GM12878 (cell line): ENCODE data around the gene SORBS2. TPM values are rescaled to one million over a fixed set of nuclear protein-coding genes. Genes with fewer than 3 reads are reported as not detected.

Experiments
- ATAC-seq: fragments of 200-7000 bp; cut with Tn5 transposase; 3 replicates; pipeline ENCODE4 v1.9.1; 2020; ENCODE audit warnings: mild to moderate bottlenecking, moderate library complexity
- BruUV-seq: library from RNA; stranded (reverse); fragments of 400-500 nt; replicated peaks from 2 replicates; lab custom pipeline; 2021; lab: Mats Ljungman, UMichigan
- CTCF ChIA-PET: fragments of 300-600 bp; sonication (Branson Sonifier 250); formaldehyde crosslinking; extraction: SDS; loops from one replicate; lab custom pipeline; 2021; ENCODE audit warnings: inconsistent platforms; lab: Yijun Ruan, JAX
- POLR2A ChIA-PET: fragments of 350-600 bp; formaldehyde crosslinking; extraction: SDS; loops from one replicate; lab custom pipeline; 2021; ENCODE audit warnings: inconsistent platforms; lab: Charles Lee
- RAD21 ChIA-PET: fragments of 300-600 bp; sonication (Branson Sonifier 250); formaldehyde crosslinking; loops from one replicate; lab custom pipeline; 2023; ENCODE audit warnings: antibody characterized with exemption; ENCODE audit not compliant: unreplicated experiment; lab: Charles Lee
- SMC1A ChIA-PET: fragments of 300-600 bp; sonication (Branson Sonifier 250); formaldehyde crosslinking; loops from one replicate; lab custom pipeline; 2023; ENCODE audit not compliant: unreplicated experiment, uncharacterized antibody; lab: Charles Lee
- DNase-seq: peaks from one replicate; pipeline ENCODE4 v3.0.0-alpha.2; 2011; ENCODE audit warnings: low read depth, low spot score
- FAIRE-seq: peaks from 3 replicates; lab custom pipeline; 2011; peaks lifted over from hg19 to GRCh38; lab: Jason Lieb, UNC
- H2AFZ ChIP-seq: 2 replicates; pipeline ENCODE4 v1.6.0; 2011; ENCODE audit warnings: low read depth, low read length, control low read depth; ENCODE audit not compliant: control insufficient read depth
- H3K27ac ChIP-seq: 2 replicates; pipeline ENCODE4 v1.5.1; 2011; ENCODE audit warnings: control low read depth; ENCODE audit not compliant: control insufficient read depth, insufficient read depth
- H3K27me3 ChIP-seq, 2 experiments: replicated peaks in 1 of 2; 2 replicates each; pipeline versions ENCODE4 v1.6.0 to v1.6.1; 2011; ENCODE audit warnings: low read length in 1 of 2; ENCODE audit not compliant: control insufficient read depth in 2 of 2, insufficient read depth in 2 of 2
- H3K36me3 ChIP-seq, 2 experiments: 2 replicates each; pipeline ENCODE4 v1.5.1; 2011; ENCODE audit warnings: low read length in 1 of 2; ENCODE audit not compliant: control insufficient read depth in 2 of 2, insufficient read depth in 2 of 2
- H3K4me1 ChIP-seq: 2 replicates; pipeline ENCODE4 v1.6.1; 2011; ENCODE audit warnings: mild to moderate bottlenecking, low read length, moderate library complexity, mixed read lengths; ENCODE audit not compliant: control insufficient read depth, insufficient read depth
- H3K4me2 ChIP-seq: 2 replicates; pipeline ENCODE4 v1.6.0; 2011; ENCODE audit warnings: control low read depth; ENCODE audit not compliant: control insufficient read depth, insufficient read depth
- H3K4me3 ChIP-seq: fragments of 200-600 bp; sonication (generic); 2 replicates; pipeline ENCODE4 v1.5.1; 2016
- H3K79me2 ChIP-seq: 2 replicates; pipeline ENCODE4 v1.6.0; 2011; ENCODE audit warnings: low read length; ENCODE audit not compliant: control insufficient read depth, insufficient read depth
- H3K9ac ChIP-seq: 2 replicates; pipeline ENCODE4 v1.8.0; 2011; ENCODE audit warnings: low read length, control low read depth, mixed read lengths; ENCODE audit not compliant: control insufficient read depth, insufficient read depth
- H3K9me3 ChIP-seq: replicated peaks from 3 replicates; pipeline ENCODE4 v1.5.1; 2011; ENCODE audit warnings: mild to moderate bottlenecking, low read length; ENCODE audit not compliant: control insufficient read depth, insufficient read depth
- H4K20me1 ChIP-seq: 2 replicates; pipeline ENCODE4 v1.6.0; 2011; ENCODE audit not compliant: control insufficient read depth, insufficient read depth
- CREB1 ChIP-seq: IDR thresholded peaks from 2 replicates; pipeline ENCODE4 v1.6.1; 2012; ENCODE audit warnings: low read depth, mild to moderate bottlenecking, inconsistent platforms
- HCFC1 ChIP-seq: fragments of 150-350 bp; IDR thresholded peaks from 2 replicates; pipeline ENCODE4 v1.6.1; 2014; ENCODE audit warnings: low read length
- POLR2AphosphoS2 ChIP-seq: IDR thresholded peaks from 2 replicates; pipeline ENCODE4 v1.6.1; 2011; ENCODE audit warnings: low read depth, mild to moderate bottlenecking, low read length, improper control_type of control experiment, moderate library complexity
- YY1 ChIP-seq: IDR thresholded peaks from 2 replicates; pipeline ENCODE4 v1.6.1; 2011; ENCODE audit warnings: low read depth, mild to moderate bottlenecking, low read length
- ZNF207 ChIP-seq: fragments of 450-650 bp; IDR thresholded peaks from 2 replicates; pipeline ENCODE4 v1.6.1; 2014; ENCODE audit warnings: antibody characterized with exemption, mild to moderate bottlenecking, borderline replicate concordance
- WGBS: methylation state at CpG from one replicate; pipeline ENCODE4 v1.1.6; 2016; ENCODE audit warnings: low lambda C conversion rate; ENCODE audit not compliant: insufficient replicate concordance, insufficient coverage; ENCODE audit errors: missing lambda C conversion rate; 5-methylcytosine and 5-hydroxymethylcytosine counted together
- in situ Hi-C: fragments of 300-500 bp; cut with MboI; formaldehyde crosslinking; loops from 9 replicates; pipeline ENCODE4 v1.14.3; 2018; ENCODE audit warnings: mixed read lengths
- intact Hi-C: fragments of 100-400 bp; cut with micrococcal nuclease; formaldehyde crosslinking; loops from one replicate; pipeline ENCODE4 v1.14.2; 2022; ENCODE audit not compliant: unreplicated experiment
- polyA plus RNA-seq, 11 experiments: library from polyadenylated mRNA; depleted of rRNA in 4 of 11; unstranded in 6 of 11; stranded (reverse) in 5 of 11; fragments of >200 nt; fragmentation: Nextera tagmentation in 4 of 11; fragmentation: Illumina TruSeq in 1 of 11; extraction: Ambion mirVana in 4 of 11; extraction: Trizol in 1 of 11; gene quantifications; 1 replicate in 1 of 11; 2 replicates in 10 of 11; pipeline versions ENCODE4 v1.2.1 to v1.2.3, GENCODE V29; 2011 to 2016; ENCODE audit warnings: inconsistent platforms in 2 of 11, missing spikeins in 2 of 11, low read depth in 1 of 11
- total RNA-seq, 4 experiments: library from RNA; depleted of rRNA in 3 of 4; stranded (reverse); fragments of >200 nt in 3 of 4; fragmentation: Illumina TruSeq in 1 of 4; extraction: Trizol in 1 of 4; gene quantifications; 2 replicates each; pipeline versions ENCODE4 v1.2.1 to v1.2.3, GENCODE V29; 2013 to 2021
- TF ChIP-seq, protein P1 (sequence below): fragments of 450-650 bp; IDR thresholded peaks from 2 replicates; pipeline ENCODE4 v1.6.1; 2016; ENCODE audit warnings: mild to moderate bottlenecking
- TF ChIP-seq, protein P2 (sequence below): fragments of 450-650 bp; IDR thresholded peaks from 2 replicates; pipeline ENCODE4 v1.6.1; 2017; ENCODE audit warnings: mild to moderate bottlenecking, low read depth, inconsistent platforms; ENCODE audit not compliant: poor library complexity, severe bottlenecking
- TF ChIP-seq, protein P3 (sequence below): IDR thresholded peaks from 2 replicates; pipeline ENCODE4 v1.6.1; 2012; ENCODE audit warnings: mild to moderate bottlenecking, low read depth, low read length

The SORBS2 gene
- total and polyA plus RNA-seq, 10 of the 15 experiments (the other 5 are each of a cell fraction or from before 2014, with no cell fraction given): 0.06 to 3.0 (median 0.79) TPM

DNA sequence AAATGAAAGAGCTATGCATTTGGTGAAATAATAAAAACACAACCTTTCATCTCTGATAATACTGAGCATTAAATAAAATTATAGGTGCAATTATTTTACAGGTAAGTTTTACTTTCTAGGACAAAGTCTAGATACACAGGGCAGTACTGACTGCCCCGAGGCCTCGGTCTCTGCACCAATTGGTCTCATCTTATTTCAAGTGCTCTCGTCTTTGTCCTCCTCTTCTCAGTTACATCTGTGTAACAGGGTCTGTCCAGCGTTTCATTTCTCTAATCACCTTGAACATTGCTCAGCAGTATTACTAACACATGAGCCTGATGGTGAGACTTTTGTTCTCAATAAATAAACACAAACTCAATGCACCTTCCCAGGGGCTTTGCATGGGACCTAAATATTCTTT is 44.5 kb downstream of the SORBS2 start:
- no peak for DNase-seq
- H2AFZ ChIP-seq: no peak overlapping the region
- intact Hi-C loops (no loop called here), in situ Hi-C loops (no loop called here)
- 57% methylated on average over 4 of the region's 4 CpGs for WGBS
- no peaks in the 10 kb centered on the region for H4K20me1 ChIP-seq
- ChIA-PET SMC1A (no interaction called here), RAD21 (no interaction called here), POLR2A (no interaction called here), CTCF (no interaction called here)
- TF ChIP-seq POLR2AphosphoS2: no peak
- no peak for TF ChIP-seq YY1
- TF ChIP-seq, protein P1, sequence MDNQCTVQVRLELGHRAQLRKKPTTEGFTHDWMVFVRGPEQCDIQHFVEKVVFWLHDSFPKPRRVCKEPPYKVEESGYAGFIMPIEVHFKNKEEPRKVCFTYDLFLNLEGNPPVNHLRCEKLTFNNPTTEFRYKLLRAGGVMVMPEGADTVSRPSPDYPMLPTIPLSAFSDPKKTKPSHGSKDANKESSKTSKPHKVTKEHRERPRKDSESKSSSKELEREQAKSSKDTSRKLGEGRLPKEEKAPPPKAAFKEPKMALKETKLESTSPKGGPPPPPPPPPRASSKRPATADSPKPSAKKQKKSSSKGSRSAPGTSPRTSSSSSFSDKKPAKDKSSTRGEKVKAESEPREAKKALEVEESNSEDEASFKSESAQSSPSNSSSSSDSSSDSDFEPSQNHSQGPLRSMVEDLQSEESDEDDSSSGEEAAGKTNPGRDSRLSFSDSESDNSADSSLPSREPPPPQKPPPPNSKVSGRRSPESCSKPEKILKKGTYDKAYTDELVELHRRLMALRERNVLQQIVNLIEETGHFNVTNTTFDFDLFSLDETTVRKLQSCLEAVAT: no peak
- no peaks in the 10 kb centered on the region for H3K27me3 ChIP-seq
- no peak overlapping the region for H3K9ac ChIP-seq
- no peak overlapping the region for H3K27ac ChIP-seq
- no peaks in the 10 kb centered on the region; the same call in 1 of the 2 replicates for H3K4me1 ChIP-seq
- no peaks in the 10 kb centered on the region; the same call in 2 of the 3 replicates for H3K9me3 ChIP-seq
- FAIRE-seq: no peak
- ATAC-seq: no peak
- H3K79me2 ChIP-seq: no peaks in the 10 kb centered on the region
- H3K36me3 ChIP-seq: no peaks in the 10 kb centered on the region
- no TSS peak for BruUV-seq
- no peak overlapping the region for H3K4me2 ChIP-seq
- no peak overlapping the region for H3K4me3 ChIP-seq

DNA sequence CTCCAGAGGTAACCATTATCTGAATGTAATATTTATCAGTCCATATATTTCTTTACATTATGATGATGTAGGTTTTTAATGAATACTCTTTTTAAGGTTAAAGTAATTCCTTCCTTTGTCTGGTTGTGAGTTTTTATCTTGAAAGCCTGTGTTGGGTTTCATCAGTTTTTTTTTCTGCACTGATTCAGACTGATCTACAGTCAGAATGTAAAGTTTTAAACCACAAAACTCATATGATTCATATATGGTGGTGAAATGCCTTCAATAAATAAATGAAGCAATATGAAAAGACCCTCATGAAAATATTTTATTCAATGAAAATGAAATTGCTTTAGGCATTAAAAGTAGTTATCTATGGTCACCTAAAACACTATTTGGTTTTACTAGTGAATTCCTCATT is 47.1 kb downstream of the SORBS2 start:
- H4K20me1 ChIP-seq: no peaks in the 10 kb centered on the region
- ChIA-PET CTCF (no interaction called here), POLR2A (no interaction called here), SMC1A (interaction anchor here (0.7 kb wide), 1 partner anchor 75 kb away, joined by 3 read pairs; no protein-coding TSS in a partner anchor), RAD21 (no interaction called here)
- no peak overlapping the region for H3K9ac ChIP-seq
- H3K27me3 ChIP-seq: no peaks in the 10 kb centered on the region
- FAIRE-seq (no peak), DNase-seq (no peak), ATAC-seq (no peak)
- H3K27ac ChIP-seq: no peak overlapping the region
- no peaks in the 10 kb centered on the region for H3K36me3 ChIP-seq
- H3K4me1 ChIP-seq: no peaks in the 10 kb centered on the region
- BruUV-seq: no TSS peak
- H2AFZ ChIP-seq: no peak overlapping the region
- in situ Hi-C loops: no loop called here
- H3K79me2 ChIP-seq: no peaks in the 10 kb centered on the region
- H3K4me2 ChIP-seq: no peak overlapping the region
- H3K9me3 ChIP-seq: no peaks in the 10 kb centered on the region; the same call in 2 of the 3 replicates
- H3K4me3 ChIP-seq: no peak overlapping the region
- intact Hi-C loops: no loop called here
- no peak for TF ChIP-seq ZNF207
- TF ChIP-seq, protein P2, sequence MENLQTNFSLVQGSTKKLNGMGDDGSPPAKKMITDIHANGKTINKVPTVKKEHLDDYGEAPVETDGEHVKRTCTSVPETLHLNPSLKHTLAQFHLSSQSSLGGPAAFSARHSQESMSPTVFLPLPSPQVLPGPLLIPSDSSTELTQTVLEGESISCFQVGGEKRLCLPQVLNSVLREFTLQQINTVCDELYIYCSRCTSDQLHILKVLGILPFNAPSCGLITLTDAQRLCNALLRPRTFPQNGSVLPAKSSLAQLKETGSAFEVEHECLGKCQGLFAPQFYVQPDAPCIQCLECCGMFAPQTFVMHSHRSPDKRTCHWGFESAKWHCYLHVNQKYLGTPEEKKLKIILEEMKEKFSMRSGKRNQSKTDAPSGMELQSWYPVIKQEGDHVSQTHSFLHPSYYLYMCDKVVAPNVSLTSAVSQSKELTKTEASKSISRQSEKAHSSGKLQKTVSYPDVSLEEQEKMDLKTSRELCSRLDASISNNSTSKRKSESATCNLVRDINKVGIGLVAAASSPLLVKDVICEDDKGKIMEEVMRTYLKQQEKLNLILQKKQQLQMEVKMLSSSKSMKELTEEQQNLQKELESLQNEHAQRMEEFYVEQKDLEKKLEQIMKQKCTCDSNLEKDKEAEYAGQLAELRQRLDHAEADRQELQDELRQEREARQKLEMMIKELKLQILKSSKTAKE: no peak
- TF ChIP-seq CREB1: no peak
- TF ChIP-seq, protein P3, sequence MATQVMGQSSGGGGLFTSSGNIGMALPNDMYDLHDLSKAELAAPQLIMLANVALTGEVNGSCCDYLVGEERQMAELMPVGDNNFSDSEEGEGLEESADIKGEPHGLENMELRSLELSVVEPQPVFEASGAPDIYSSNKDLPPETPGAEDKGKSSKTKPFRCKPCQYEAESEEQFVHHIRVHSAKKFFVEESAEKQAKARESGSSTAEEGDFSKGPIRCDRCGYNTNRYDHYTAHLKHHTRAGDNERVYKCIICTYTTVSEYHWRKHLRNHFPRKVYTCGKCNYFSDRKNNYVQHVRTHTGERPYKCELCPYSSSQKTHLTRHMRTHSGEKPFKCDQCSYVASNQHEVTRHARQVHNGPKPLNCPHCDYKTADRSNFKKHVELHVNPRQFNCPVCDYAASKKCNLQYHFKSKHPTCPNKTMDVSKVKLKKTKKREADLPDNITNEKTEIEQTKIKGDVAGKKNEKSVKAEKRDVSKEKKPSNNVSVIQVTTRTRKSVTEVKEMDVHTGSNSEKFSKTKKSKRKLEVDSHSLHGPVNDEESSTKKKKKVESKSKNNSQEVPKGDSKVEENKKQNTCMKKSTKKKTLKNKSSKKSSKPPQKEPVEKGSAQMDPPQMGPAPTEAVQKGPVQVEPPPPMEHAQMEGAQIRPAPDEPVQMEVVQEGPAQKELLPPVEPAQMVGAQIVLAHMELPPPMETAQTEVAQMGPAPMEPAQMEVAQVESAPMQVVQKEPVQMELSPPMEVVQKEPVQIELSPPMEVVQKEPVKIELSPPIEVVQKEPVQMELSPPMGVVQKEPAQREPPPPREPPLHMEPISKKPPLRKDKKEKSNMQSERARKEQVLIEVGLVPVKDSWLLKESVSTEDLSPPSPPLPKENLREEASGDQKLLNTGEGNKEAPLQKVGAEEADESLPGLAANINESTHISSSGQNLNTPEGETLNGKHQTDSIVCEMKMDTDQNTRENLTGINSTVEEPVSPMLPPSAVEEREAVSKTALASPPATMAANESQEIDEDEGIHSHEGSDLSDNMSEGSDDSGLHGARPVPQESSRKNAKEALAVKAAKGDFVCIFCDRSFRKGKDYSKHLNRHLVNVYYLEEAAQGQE: no peak
- TF ChIP-seq HCFC1: no peak
